Gastroesophageal sphincter (tissue), 4 donors: ENCODE results near the gene RAET1E. TPM values are rescaled to one million over a fixed set of nuclear protein-coding genes. Genes with fewer than 3 reads are reported as not detected.
A peak's percentile ranks its signal among the peaks of the same experiment; 100 is the strongest.
"Not testable (repeated sequence)": the region's sequence is repeated elsewhere in the genome, so short reads cannot be mapped to it uniquely, and the experiment has no call there.

Experiments
- ATAC-seq: fragments of 150-250 bp; one replicate; pipeline ENCODE4 v1.9.1; 2016; ENCODE audit warnings: mild to moderate bottlenecking, moderate library complexity
- H3K27ac ChIP-seq, 4 donors: fragments of 200-600 bp; sonication (generic) in 3 of 4; 1 replicate in 3 of 4; 2 replicates in 1 of 4; pipeline ENCODE4 v1.5.1; 2016 to 2019
- H3K27me3 ChIP-seq: fragments of 200-600 bp; sonication (generic); one replicate; pipeline ENCODE4 v1.5.1; 2019
- H3K36me3 ChIP-seq, 2 donors: fragments of 200-600 bp; sonication (generic); one replicate each; pipeline ENCODE4 v1.5.1; 2019; ENCODE audit warnings: control low read depth in 1 of 2
- H3K4me1 ChIP-seq, 3 donors: fragments of 200-600 bp; sonication (generic); 1 replicate in 2 of 3; 2 replicates in 1 of 3; pipeline ENCODE4 v1.5.1; 2016 to 2019; ENCODE audit warnings: control low read depth in 2 of 3
- H3K4me3 ChIP-seq, 2 donors: fragments of 200-600 bp; sonication (generic); one replicate each; pipeline ENCODE4 v1.5.1; 2019; ENCODE audit warnings: mild to moderate bottlenecking in 1 of 2, moderate library complexity in 1 of 2
- H3K9me3 ChIP-seq, 3 donors: fragments of 200-600 bp; sonication (generic); one replicate each; pipeline ENCODE4 v1.5.1; 2017 to 2019; ENCODE audit warnings: control low read depth in 2 of 3
- EP300 ChIP-seq: sonication (generic); formaldehyde crosslinking; IDR thresholded peaks from one replicate; pipeline ENCODE4 v1.6.1; 2017; ENCODE audit warnings: antibody characterized with exemption, mild to moderate bottlenecking
- POLR2A ChIP-seq, 2 donors: fragments of 450-650 bp; IDR thresholded peaks; one replicate each; pipeline ENCODE4 v1.6.1; 2017; ENCODE audit warnings: antibody characterized with exemption in 2 of 2, mild to moderate bottlenecking in 2 of 2, moderate library complexity in 1 of 2
- POLR2AphosphoS5 ChIP-seq: sonication (generic); formaldehyde crosslinking; IDR thresholded peaks from one replicate; pipeline ENCODE4 v1.6.1; 2017; ENCODE audit warnings: antibody characterized with exemption
- WGBS, 2 donors: methylation state at CpG; one replicate each; pipeline ENCODE4 v1.1.5; 2018; ENCODE audit warnings: low coverage in 1 of 2; 5-methylcytosine and 5-hydroxymethylcytosine counted together
- total RNA-seq, 4 donors: library from RNA; depleted of rRNA; stranded (reverse); fragments of >200 nt; gene quantifications; one replicate each; pipeline ENCODE4 v1.1.0, GENCODE V29; 2016
- TF ChIP-seq, protein P1 (sequence below), 4 experiments: fragments of 200-600 bp in 2 of 4; fragments of 450-650 bp in 2 of 4; sonication (generic) in 1 of 4; IDR thresholded peaks; one replicate each; pipeline ENCODE4 v1.5.1; 2017 to 2019; ENCODE audit warnings: antibody characterized with exemption in 4 of 4, mild to moderate bottlenecking in 2 of 4, moderate library complexity in 2 of 4

RAET1E gene, protein sequence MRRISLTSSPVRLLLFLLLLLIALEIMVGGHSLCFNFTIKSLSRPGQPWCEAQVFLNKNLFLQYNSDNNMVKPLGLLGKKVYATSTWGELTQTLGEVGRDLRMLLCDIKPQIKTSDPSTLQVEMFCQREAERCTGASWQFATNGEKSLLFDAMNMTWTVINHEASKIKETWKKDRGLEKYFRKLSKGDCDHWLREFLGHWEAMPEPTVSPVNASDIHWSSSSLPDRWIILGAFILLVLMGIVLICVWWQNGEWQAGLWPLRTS
- under 1 TPM in 1 of 4 donors, not detected in 3; 0.69 TPM for total RNA-seq

DNA sequence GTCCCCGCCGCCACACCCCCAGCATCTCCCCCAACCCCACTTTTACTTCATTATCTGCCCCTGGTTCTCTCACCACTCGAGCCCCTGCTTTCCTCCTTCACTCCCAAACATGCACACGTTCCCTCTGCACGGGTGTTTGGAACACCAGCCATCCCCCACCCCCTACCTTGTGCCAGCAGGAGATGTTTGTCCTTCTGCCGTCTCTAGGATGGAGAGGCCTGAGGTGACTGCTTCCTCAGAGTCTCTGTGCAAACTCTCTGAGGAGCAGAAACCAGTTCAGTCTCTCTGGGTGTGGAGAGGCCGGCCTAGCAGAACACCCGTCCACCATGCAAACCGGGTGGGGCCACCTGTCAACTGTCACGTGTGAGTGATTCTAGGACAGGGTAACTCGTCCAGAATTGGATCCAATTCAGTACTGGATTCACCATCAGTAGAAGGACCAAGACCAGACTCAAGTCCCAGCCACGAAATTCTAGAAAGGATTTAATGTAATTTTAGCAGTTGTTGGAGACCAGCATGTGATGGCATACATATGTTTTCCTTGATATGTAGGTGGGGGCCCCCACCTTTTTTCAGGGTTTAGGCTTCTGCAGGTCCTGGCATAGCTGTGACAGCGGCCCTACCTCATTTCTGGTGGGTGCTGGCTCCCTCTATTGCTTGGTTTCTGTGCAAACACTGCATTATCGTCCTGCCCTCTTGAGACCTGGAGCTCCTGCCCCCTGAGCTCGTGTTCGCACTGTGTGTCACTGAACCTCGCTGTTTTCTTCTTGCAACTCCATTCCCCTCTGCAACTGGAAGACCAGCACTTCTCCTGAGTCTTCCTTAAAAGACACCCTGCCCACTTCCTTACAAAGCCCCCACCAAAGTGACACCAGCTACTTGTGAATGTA lies at the start of gene RAET1E:
RAET1E (minus strand) TSS at position 259 of the 890 bp plus-strand sequence. CDS start 7,212 bp downstream, outside the sequence.
- Histone ChIP-seq H3K4me3 (peak within 1 kb of the TSS; percentile 37 to 41), H3K4me1 (peaks cover 15 to 39% (median 28%) of the 10 kb centered on the region in 3 donors), H3K27me3 (no peaks in the 10 kb centered on the region), H3K36me3 (no peaks in the 10 kb centered on the region), H3K9me3 (no peaks in the 10 kb centered on the region), H3K27ac (peak within 1 kb of the TSS; percentile 73 to 83 (median 75))
- ATAC-seq: no peak
- TF ChIP-seq, protein P1, sequence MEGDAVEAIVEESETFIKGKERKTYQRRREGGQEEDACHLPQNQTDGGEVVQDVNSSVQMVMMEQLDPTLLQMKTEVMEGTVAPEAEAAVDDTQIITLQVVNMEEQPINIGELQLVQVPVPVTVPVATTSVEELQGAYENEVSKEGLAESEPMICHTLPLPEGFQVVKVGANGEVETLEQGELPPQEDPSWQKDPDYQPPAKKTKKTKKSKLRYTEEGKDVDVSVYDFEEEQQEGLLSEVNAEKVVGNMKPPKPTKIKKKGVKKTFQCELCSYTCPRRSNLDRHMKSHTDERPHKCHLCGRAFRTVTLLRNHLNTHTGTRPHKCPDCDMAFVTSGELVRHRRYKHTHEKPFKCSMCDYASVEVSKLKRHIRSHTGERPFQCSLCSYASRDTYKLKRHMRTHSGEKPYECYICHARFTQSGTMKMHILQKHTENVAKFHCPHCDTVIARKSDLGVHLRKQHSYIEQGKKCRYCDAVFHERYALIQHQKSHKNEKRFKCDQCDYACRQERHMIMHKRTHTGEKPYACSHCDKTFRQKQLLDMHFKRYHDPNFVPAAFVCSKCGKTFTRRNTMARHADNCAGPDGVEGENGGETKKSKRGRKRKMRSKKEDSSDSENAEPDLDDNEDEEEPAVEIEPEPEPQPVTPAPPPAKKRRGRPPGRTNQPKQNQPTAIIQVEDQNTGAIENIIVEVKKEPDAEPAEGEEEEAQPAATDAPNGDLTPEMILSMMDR (IDR thresholded peaks at IDR 0.05): no peak
- TF ChIP-seq POLR2A (IDR thresholded peaks at IDR 0.05) (no peak), EP300 (no peak), POLR2AphosphoS5 (no peak)
- WGBS, 2 donors: 77% methylated on average over 10 of the region's 17 CpGs; no CpG with 5 or more reads in 1 of the 2 donors

DNA sequence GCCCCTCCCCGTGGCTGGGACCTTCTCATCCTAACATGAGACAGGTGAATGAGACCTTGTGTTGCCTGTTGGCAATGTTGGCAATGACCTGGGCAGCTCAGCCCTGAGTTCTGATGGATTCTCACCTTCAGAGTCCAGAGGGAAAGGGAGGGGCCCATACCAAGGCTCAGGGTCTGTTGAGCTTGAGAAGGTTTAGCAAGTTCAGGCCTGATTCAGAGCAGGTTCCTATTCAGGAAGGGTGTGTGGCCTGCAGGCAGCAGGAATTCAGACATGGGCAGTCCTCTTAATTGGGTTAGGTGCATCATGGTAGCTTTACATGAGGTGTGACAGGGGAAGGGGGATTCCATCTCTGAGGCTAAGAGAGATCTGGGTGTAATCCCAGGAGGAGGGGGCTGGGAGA lies 49.6 kb upstream of the RAET1E start:
- not testable (repeated sequence) for H3K4me3 ChIP-seq, H3K36me3 ChIP-seq, H3K4me1 ChIP-seq, H3K27ac ChIP-seq, ATAC-seq, H3K9me3 ChIP-seq
- peaks cover 52% of the 10 kb centered on the region for H3K27me3 ChIP-seq
- WGBS, 2 donors: no CpG with 5 or more reads among the region's 1 CpG

DNA sequence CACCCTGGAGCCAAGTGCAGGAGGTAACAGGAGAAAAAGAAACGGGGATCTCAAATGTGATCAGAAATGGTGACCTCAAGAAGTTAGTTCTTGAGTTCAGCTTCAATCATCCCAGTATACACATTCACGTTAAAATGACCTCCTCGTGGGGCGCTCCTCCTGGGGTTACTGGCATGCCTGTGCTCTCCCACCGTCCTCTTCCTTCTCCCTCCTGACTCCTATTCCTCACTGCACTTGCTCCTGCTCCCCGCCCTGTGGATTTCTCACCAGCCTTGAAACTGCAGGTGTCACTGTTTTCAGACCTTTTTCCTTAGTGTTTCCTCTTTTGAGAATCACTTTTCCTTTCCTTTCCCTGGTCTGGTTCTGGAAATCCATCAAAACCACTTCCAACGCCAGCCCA lies 48.7 kb upstream of the RAET1E start:
- not testable (repeated sequence) for H3K4me3 ChIP-seq, H3K4me1 ChIP-seq, H3K27ac ChIP-seq, H3K36me3 ChIP-seq, H3K9me3 ChIP-seq, ATAC-seq
- WGBS, 2 donors: 48 to 70% methylated on average over 6 to 7 of the region's 7 CpGs
- peaks cover 52% of the 10 kb centered on the region for H3K27me3 ChIP-seq

DNA sequence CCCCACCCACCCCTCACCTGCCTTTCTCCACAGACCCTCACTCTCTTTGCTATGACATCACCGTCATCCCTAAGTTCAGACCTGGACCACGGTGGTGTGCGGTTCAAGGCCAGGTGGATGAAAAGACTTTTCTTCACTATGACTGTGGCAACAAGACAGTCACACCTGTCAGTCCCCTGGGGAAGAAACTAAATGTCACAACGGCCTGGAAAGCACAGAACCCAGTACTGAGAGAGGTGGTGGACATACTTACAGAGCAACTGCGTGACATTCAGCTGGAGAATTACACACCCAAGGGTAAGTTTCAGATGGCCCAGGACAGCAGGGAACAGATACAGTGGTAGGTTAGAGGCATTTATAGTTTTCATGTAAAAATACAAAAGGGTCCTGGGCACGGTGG lies 47.4 kb upstream of the RAET1E start:
- 83% methylated on average over 2 of the region's 6 CpGs; no CpG with 5 or more reads in 1 of the 2 donors for WGBS, 2 donors
- Histone ChIP-seq H3K27me3 (peaks cover 52% of the 10 kb centered on the region), H3K4me1 (peaks cover 0 to 19% (median 10%) of the 10 kb centered on the region in 3 donors)
- not testable (repeated sequence) for H3K27ac ChIP-seq, ATAC-seq, H3K9me3 ChIP-seq, H3K36me3 ChIP-seq, H3K4me3 ChIP-seq

DNA sequence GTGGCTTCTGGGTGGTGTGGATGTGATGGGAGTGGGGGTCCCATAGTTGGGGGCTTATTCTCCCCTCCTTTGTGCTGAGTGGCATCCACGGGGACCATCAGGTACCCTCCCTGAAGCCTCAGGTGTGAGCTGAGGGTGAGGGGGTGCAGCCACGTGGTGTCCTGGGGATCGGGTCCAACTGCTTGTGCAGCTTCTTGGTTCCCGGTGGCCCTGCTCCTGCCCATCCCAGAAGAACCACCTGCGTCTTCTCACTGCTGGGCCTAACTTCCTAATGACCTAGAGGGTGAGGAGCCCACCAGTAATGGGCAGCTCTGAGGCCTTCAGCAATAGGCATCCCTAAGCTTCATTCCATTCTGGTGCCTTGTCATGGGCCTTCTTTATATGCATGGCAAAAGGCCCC lies 45.4 kb upstream of the RAET1E start:
- 93% methylated on average over 3 of the region's 5 CpGs; no CpG with 5 or more reads in 1 of the 2 donors for WGBS, 2 donors
- peaks cover 59% of the 10 kb centered on the region for H3K27me3 ChIP-seq
- H3K4me3 ChIP-seq, H3K9me3 ChIP-seq, H3K27ac ChIP-seq, H3K36me3 ChIP-seq, ATAC-seq: not testable (repeated sequence)
- H3K4me1 ChIP-seq: peaks cover 0 to 29% (median 18%) of the 10 kb centered on the region in 3 donors

DNA sequence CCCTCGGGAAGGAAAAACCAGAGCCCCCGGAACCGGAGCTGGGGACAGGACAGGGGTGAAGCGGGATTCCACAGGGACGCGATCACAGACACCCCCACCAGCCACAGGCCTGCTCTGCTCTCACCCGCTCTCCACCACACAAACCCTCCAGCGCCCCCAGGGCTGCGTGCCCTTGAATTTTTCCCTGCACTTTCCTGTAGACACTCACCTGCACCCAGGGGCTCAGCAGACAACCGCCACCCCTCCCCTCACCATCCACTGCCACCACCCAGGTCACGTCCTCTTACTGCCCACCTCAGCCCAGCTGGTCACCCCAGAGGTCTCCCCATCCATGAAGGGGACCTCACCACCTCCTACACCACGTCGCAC lies 44.5 kb upstream of the RAET1E start:
- peaks cover 61% of the 10 kb centered on the region for H3K27me3 ChIP-seq
- peak overlapping the region in 1 of 2 donors; percentile 53 for H3K4me3 ChIP-seq
- no peak overlapping the region for H3K27ac ChIP-seq
- no peaks in the 10 kb centered on the region for H3K36me3 ChIP-seq
- H3K9me3 ChIP-seq: no peaks in the 10 kb centered on the region
- WGBS, 2 donors: 18 to 80% methylated on average over 1 to 7 of the region's 13 CpGs
- TF ChIP-seq, protein P1 (IDR thresholded peaks at IDR 0.05): no peak
- TF ChIP-seq POLR2AphosphoS5 (no peak), EP300 (no peak)
- H3K4me1 ChIP-seq: peaks cover 0 to 33% (median 21%) of the 10 kb centered on the region in 3 donors
- no peak for ATAC-seq
